Neural crest cell (in vitro differentiated cells): Measurements from ENCODE around the gene DCHS1. TPM values are rescaled to one million over a fixed set of nuclear protein-coding genes. Genes with fewer than 3 reads are reported as not detected.
A peak's percentile ranks its signal among the peaks of the same experiment; 100 is the strongest.

Source experiments
- DNase-seq: peaks from one replicate; pipeline ENCODE4 v3.0.0; 2021; ENCODE audit warnings: low read depth, mixed read lengths, low spot score
- H3K27ac Mint-ChIP-seq: one replicate; pipeline ENCODE4 v1.8.0; 2021; ENCODE audit warnings: mild to moderate bottlenecking, mixed read lengths; ENCODE audit not compliant: unreplicated experiment
- H3K27me3 Mint-ChIP-seq: 2 replicates; pipeline ENCODE4 v1.8.0; 2021; ENCODE audit warnings: low read depth, mild to moderate bottlenecking, mixed read lengths
- H3K36me3 Mint-ChIP-seq: 2 replicates; pipeline ENCODE4 v1.8.0; 2021; ENCODE audit warnings: low read depth, mild to moderate bottlenecking, mixed read lengths
- H3K4me1 Mint-ChIP-seq: 2 replicates; pipeline ENCODE4 v1.8.0; 2021; ENCODE audit warnings: mixed read lengths
- H3K4me3 Mint-ChIP-seq: one replicate; pipeline ENCODE4 v1.8.0; 2021; ENCODE audit warnings: mild to moderate bottlenecking, mixed read lengths
- H3K9me3 Mint-ChIP-seq: 2 replicates; pipeline ENCODE4 v1.8.0; 2021; ENCODE audit warnings: mixed read lengths
- CTCF ChIP-seq: fragments of 200-600 bp; sonication (generic); conservative IDR thresholded peaks from 2 replicates; pipeline ENCODE4 v1.5.0; 2021; ENCODE audit warnings: antibody characterized with exemption, mild to moderate bottlenecking
- total RNA-seq: library from RNA; stranded (reverse); gene quantifications from 2 replicates; pipeline ENCODE4 v1.2.1, GENCODE V29; 2021

Gene DCHS1
- total RNA-seq, 1 donor from 2014 or later = 40.4 TPM

GRCh38 chr11:6667733-6668374 lies 12.2 kb upstream of the DCHS1 start:
- Mint-ChIP-seq H3K4me3 (no peak overlapping the region), H3K36me3 (peaks cover 7% of the 10 kb centered on the region), H3K9me3 (peaks cover 3% of the 10 kb centered on the region), H3K27me3 (peaks cover 10% of the 10 kb centered on the region), H3K4me1 (no peaks in the 10 kb centered on the region), H3K27ac (no peak overlapping the region)
- no peak for DNase-seq
- peak; percentile 66 for TF ChIP-seq CTCF

- Mint-ChIP-seq H3K27me3 (peaks cover 15% of the 10 kb centered on the region), H3K9me3 (peaks cover 3% of the 10 kb centered on the region), H3K4me1 (no peaks in the 10 kb centered on the region), H3K4me3 (no peak overlapping the region), H3K27ac (no peak overlapping the region), H3K36me3 (peaks cover 4% of the 10 kb centered on the region)
- no peak for DNase-seq
- no peak for TF ChIP-seq CTCF
Observed at GRCh38 chr11:6666302-6667183, 10.9 kb upstream of the DCHS1 start.

GRCh38 chr11:6664551-6664950 lies 8.9 kb upstream of the DCHS1 start:
- DNase-seq = no peak
- H3K4me1 Mint-ChIP-seq = no peaks in the 10 kb centered on the region
- H3K9me3 Mint-ChIP-seq = peaks cover 3% of the 10 kb centered on the region
- no peak overlapping the region for H3K4me3 Mint-ChIP-seq
- no peak overlapping the region for H3K27ac Mint-ChIP-seq
- H3K27me3 Mint-ChIP-seq = peaks cover 16% of the 10 kb centered on the region
- no peak for TF ChIP-seq CTCF
- H3K36me3 Mint-ChIP-seq = no peaks in the 10 kb centered on the region

GRCh38 chr11:6663794-6664469 lies 8.3 kb upstream of the DCHS1 start:
- Mint-ChIP-seq H3K27me3 (peaks cover 16% of the 10 kb centered on the region), H3K27ac (no peak overlapping the region), H3K4me1 (no peaks in the 10 kb centered on the region), H3K9me3 (peaks cover 3% of the 10 kb centered on the region), H3K4me3 (no peak overlapping the region), H3K36me3 (no peaks in the 10 kb centered on the region)
- TF ChIP-seq CTCF = no peak
- DNase-seq = no peak

GRCh38 chr11:6660712-6661111 lies 5.1 kb upstream of the DCHS1 start:
- Mint-ChIP-seq H3K27ac (no peak overlapping the region), H3K27me3 (peaks cover 33% of the 10 kb centered on the region), H3K4me1 (peaks cover 11% of the 10 kb centered on the region), H3K36me3 (no peaks in the 10 kb centered on the region), H3K4me3 (no peak overlapping the region), H3K9me3 (no peaks in the 10 kb centered on the region)
- no peak for TF ChIP-seq CTCF
- DNase-seq = no peak
